Myocyte (in vitro differentiated cells): ENCODE measurements around the gene HNRNPF. TPM values are rescaled to one million over a fixed set of nuclear protein-coding genes. Genes with fewer than 3 reads are reported as not detected.
A peak's percentile ranks its signal among the peaks of the same experiment; 100 is the strongest.
"Not testable (repeated sequence)": the region's sequence is repeated elsewhere in the genome, so short reads cannot be mapped to it uniquely, and the experiment has no call there.

Source experiments
- DNase-seq: peaks from one replicate; pipeline ENCODE4 v3.0.0-alpha.2; 2012; ENCODE audit warnings: low read depth
- total RNA-seq: library from RNA; depleted of rRNA; stranded (reverse); fragments of >200 nt; gene quantifications from 2 replicates; pipeline ENCODE4 v1.2.3, GENCODE V29; 2014

Gene HNRNPF
- total RNA-seq, 1 donor from 2014 or later: 200 TPM

GRCh38 chr10:43398939-43399319 lies 10.1 kb downstream of the HNRNPF start:
- DNase-seq: no peak

DNA sequence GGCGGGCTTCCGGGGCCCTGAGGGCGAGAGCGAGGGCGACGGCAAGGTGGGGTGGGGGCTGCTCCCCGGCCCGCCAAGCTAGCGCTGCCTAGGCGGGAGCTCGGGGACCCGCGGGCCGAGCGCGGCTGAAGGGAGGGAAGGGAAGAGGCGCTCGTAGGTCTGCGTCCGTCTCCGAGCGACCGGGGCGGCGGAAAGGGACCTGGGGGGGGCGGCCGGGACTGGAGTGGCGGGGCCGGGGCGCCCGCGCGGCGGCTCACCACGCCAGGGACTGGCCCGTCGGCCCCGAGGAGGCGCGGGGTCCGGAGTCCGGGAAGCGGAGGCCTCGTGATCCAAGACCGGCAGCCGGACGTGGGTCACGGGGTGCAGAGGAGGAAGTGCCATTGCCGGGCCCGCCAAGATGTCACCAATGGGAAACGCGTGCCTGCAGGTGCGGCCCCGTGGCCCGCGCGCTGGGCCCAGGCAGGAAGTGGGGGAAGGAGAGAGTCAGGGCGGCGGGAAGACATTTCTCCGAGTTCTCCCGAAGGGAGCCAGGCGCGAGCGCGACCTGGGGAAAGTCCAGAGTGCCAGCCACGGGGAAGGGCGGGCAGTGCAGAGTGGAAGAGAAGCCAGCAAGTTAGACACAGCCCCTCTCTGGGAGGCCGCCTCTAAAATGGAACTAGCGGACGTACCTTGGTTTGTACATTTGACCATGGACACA lies 11.9 kb downstream of the HNRNPF start:
- peak; percentile 84 for DNase-seq

DNA sequence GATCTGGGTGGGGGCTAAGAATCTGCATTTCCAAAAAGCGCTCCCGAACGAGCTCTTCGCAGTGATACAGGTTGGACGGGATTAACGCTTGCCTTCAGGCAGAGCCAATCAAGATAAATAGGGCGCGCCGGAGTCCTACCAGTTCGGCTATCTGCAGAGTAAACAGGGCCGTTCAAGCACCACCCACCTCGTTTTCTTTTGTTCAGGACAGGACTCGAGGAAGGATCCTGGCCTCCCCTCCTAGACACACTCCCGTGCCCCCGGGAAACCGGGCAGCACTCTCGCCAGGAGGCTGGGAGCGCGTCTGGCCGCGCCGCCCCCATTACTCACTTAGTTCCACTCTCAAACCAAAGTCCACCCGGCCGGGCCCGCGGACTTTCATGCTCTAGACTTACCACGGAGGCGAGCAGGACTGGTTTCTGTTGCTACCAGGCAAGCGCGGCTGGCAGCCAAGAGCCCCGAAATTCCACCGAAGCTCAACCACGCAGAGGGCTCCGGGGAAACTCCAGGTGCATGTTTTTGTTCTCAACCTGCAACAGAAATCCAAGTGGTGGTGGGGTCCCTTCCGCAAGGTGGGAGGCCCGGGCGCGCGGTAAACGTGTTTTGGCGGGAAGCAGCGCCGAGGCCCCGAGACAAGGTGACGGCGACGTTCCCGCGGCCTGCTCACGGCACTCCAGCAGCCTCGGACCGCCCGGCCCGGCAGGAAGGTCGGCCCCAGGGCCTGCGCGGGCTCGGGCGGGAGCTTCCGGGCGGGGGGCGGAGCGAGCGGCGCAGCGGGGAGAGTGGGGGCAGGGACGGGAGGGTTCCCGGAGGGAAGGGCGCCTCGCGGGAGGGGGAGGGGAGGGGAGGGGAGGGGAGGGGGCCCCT lies 12.7 kb downstream of the HNRNPF start:
- DNase-seq: peak; percentile 62

GRCh38 chr10:43395571-43396060 lies 13.4 kb downstream of the HNRNPF start:
- DNase-seq: no peak

- DNase-seq: no peak
Measured at GRCh38 chr10:43394868-43395267, 14.1 kb downstream of the HNRNPF start.

DNA sequence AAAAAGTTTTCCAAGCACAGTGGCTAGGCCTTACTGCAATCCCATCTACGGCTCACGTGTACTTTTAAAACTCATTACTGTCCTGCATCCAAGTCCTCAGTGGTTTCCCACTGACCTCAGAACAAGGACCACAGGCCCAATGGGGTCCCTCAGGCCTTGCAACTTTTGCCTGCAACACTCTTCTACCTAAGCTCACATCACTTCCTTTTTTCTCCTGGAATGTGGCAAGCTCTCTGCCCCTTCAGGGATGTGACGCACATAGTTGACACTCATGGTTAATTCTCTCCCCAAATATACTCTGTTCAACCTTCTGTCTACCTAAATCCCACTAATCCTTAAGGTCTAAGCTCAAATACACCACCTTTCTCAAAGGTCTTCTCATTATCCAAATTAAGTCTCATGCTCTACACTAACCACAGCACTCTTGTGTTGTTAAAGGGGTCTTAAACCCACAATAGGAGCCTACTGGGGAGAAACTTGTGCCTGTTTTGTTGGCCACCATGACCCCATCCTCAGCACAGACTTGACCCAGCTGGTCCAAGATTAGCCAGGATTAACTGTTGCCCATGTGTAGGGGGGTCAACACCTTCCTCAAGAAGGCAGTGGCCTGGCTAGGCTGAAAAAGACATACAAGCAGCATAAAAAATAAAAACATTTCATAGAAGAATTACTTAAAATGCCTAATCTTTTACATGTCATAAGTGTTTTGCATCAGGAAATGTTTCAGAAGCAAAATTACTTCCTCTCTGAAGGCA lies 15.2 kb downstream of the HNRNPF start:
- DNase-seq: no peak

GRCh38 chr10:43393186-43393585 lies 15.8 kb downstream of the HNRNPF start:
- DNase-seq: not testable (repeated sequence)

DNA sequence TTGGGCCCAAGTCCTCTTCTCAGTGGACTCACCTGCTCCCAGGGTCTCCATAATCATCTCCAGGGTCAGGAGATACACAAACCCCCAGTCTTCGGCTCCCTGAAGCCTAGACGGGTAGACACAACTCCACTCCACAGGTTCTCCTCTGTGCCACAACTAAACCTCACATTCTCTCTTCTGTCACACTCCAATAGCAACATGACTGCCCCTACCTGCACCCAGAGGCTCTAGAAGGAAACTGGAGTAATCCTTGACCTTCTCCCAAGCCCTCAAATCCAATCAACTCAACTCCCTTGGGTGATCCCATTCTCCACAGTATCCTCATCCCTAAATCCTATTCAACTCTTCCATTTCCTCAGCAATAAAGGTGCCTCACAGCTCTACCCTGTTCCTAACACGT lies 16.2 kb downstream of the HNRNPF start:
- no peak for DNase-seq

- DNase-seq: no peak
Measured at GRCh38 chr10:43391496-43391895, 17.5 kb downstream of the HNRNPF start.

- peak; percentile 53 for DNase-seq
Measured at GRCh38 chr10:43390759-43391158, 18.2 kb downstream of the HNRNPF start.

- DNase-seq: no peak
Measured at GRCh38 chr10:43390333-43390732, 18.7 kb downstream of the HNRNPF start.

DNA sequence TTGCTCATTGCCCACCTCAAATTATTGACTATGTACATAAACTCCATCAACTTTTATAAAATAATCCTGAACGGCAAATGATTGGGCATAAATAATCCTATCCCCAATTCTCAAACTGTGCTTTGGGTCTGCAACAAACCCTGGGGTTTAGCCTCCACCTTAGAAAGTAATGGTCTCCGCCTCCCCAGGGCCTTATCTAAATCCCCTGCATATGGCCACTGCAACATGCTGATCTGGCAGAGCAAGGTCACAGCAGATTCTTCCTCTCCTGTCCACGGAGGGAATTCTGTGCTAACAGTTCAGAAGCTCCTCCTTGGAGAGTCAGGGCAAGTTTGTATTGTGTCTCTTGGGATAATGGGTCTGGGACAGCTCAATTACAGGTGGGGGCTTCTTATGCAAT lies 19.1 kb downstream of the HNRNPF start:
- no peak for DNase-seq

GRCh38 chr10:43387678-43388032 lies 21.3 kb downstream of the HNRNPF start:
- DNase-seq: no peak

- DNase-seq: no peak
Measured at GRCh38 chr10:43386981-43387677, 21.9 kb downstream of the HNRNPF start.

DNA sequence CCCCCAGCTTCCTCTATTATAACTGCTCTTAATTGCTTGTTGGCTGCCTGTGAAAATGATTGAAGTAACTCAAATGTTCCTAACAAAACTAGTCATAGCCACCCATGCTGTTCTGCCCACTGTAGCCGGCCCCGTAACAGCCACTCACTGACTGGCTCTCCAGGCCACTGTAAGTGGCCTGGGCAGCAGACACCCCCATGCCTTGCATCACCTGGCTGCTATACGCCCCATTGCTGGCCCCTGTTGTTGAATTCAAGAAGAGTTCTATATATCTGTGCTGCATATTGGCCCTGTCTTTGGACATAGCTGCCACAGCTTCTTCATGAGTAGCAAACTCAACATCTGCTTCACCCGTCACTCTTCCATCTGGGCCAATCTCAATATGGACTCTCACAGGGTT lies 22.4 kb downstream of the HNRNPF start:
- DNase-seq: no peak

DNA sequence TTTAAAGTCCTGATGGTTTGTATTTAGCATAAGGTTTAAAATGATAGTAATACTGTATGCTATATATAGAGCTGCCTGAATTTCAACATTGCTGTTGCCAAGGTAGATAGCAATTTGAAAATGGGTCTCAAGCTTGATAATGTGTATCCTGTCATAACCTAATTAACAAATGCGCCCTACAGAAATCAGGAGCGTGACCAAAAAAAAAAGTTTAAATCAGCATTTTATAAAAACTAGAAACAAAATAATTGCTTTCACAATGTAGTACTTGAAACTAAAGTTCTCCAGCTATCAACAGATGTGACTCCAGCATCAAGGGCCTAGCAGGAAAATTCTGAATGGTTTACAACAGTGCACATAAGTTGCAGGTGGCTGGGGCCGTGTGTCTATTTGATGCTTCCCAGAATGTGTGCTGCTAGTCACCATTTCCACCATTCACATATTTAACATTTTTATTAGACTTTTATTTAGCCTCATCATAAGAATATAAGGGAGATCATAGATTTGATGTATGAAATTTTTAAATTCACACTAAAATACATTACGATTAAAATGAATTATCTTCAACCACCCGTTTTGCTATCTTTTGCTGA lies 23.5 kb downstream of the HNRNPF start:
- no peak for DNase-seq

- DNase-seq: no peak
Measured at GRCh38 chr10:43384252-43385221, 24.4 kb downstream of the HNRNPF start.

- DNase-seq: no peak
Measured at GRCh38 chr10:43383204-43383971, 25.6 kb downstream of the HNRNPF start.
